Middle frontal gyrus (tissue), 1 donor: ENCODE results near the gene ZNF223.

Experiments used
- DNase-seq: peaks from one replicate; pipeline ENCODE4 v3.0.0-alpha.2; 2015; ENCODE audit warnings: low spot score; ENCODE audit errors: extremely low spot score

The ZNF223 gene

DNA sequence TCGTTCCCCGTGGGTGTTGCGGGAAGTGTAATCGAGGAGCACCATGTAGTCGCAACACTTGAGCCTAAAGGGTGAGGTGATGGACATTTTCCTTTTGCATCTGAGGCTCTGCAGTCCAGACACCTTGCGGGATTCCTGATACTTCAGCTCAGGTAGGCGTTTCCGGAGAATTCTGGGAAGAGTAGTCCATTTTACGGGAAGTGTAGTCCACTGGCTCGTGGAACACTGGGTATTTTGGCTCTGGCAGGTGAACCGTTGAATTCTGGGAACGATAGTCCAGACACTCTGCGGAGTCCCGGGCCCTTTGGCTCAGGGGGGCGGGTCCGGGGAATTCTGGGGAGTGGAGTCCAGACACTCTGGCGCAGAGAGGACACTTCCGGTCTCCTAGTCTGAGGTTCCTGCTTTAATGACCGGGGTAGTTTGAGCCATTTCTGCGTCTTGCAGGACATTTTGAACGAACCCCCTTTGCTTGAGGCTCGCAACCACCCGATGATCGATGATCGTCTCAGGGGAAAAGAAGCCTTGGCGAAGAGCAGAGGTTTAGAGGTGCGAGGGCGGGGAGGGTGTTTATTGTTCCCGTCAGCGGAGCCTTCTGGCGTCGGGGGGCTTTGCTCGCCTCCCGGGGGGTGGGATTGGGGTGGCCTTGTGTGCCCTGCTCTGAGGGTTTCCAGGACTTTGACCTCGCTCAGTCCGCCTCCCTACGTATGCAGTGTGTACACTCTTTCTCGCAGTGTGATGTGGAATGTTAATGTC is at the start of gene ZNF223:
Gene ZNF223, plus strand, starts transcription at position 387 of the 753 bp plus-strand sequence. CDS start 3,141 bp downstream, outside the sequence.
- peak; percentile 96 for DNase-seq

DNA sequence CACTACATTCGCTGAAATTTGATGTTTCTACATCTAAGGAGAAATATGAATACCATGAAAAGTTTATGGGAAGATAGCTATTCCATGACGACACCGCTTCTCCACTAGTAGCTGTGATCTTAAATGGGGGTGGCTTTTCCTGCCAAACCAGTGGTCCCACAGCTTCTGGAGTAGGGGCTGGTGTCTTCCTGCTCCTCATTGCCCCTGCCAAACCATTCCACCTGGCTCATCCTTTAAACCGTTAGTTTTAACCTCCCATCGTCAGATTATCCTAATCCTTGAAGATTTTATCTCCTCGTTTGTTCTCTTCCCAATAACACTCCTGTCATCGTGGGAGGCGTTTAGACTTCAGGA is 49.6 kb upstream of the ZNF223 start:
- DNase-seq = no peak

GRCh38 chr19:44002566-44003460 is 49.0 kb upstream of the ZNF223 start, which contains the start of gene ZNF230:
ZNF230 (plus strand) TSS chr19:44002957; CDS start chr19:44007079, 4,122 bp downstream.
- DNase-seq = peak; percentile 97

GRCh38 chr19:44003461-44004009 is 48.3 kb upstream of the ZNF223 start:
- DNase-seq = no peak

GRCh38 chr19:44005973-44006372 is 45.9 kb upstream of the ZNF223 start:
- no peak for DNase-seq

GRCh38 chr19:44007473-44007872 is 44.4 kb upstream of the ZNF223 start:
- DNase-seq = no peak

GRCh38 chr19:44010468-44010867 is 41.4 kb upstream of the ZNF223 start:
- no peak for DNase-seq

DNA sequence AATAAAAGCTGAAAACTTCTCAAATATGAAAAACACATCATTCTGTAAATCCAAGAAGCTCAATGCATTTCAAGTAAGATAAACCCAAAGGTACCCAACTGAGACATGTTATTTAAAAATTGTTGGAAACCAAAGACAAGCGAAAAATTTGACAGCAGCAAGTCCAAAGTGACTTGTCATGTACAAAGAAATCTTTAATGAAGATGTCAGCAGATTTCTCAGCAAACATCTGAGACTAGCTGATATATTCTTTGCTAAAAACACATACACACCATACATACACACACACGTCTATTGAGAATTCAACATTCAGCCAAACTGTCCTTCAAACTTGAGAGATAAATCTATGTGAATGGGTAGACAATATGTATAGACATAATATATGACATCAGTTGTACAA is 32.3 kb upstream of the ZNF223 start:
- DNase-seq = no peak

GRCh38 chr19:44021221-44021620 is 30.6 kb upstream of the ZNF223 start:
- DNase-seq = no peak

DNA sequence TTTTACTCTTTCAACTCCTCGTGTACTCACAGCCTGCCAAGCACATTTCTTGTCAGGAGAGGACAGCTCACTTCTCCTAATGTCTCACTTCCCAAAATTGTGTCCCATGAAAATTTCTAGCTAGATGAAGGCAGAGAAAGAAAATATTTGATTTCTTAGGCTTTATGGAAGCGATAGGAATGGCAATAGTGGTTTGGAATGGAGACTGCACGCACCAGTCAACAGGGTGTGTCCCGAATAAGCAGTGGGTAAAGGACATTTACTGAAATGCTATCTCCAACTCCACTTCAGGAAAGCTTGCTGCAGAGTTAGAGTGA is 27.0 kb upstream of the ZNF223 start:
- no peak for DNase-seq

GRCh38 chr19:44025217-44025936 is 26.5 kb upstream of the ZNF223 start, which contains the start of gene ZNF222:
ZNF222 (plus strand) TSS chr19:44025379; CDS start chr19:44025437, 58 bp downstream.
- peak; percentile 86 for DNase-seq

DNA sequence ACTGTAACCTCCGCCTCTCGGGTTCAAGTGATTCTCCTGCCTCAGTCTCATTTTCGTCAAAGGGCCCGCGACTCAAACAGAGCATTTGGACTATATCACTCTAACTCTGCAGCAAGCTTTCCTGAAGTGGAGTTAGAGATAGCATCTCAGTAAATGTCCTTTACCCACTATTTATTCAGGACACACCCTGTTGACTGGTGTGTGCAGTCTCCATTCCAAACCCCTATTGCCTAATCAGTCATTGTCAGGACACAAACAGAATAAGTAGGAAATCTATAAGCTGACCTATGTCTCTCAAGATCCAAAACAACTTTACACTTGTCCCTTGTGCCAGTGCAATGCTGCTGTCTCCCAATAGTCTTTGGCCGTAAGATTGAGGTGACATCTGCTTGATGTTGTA is 25.2 kb upstream of the ZNF223 start:
- no peak for DNase-seq

GRCh38 chr19:44032001-44032610 is 19.7 kb upstream of the ZNF223 start:
- DNase-seq = no peak

- DNase-seq = no peak
Observed at GRCh38 chr19:44042147-44042546, 9.7 kb upstream of the ZNF223 start.

DNA sequence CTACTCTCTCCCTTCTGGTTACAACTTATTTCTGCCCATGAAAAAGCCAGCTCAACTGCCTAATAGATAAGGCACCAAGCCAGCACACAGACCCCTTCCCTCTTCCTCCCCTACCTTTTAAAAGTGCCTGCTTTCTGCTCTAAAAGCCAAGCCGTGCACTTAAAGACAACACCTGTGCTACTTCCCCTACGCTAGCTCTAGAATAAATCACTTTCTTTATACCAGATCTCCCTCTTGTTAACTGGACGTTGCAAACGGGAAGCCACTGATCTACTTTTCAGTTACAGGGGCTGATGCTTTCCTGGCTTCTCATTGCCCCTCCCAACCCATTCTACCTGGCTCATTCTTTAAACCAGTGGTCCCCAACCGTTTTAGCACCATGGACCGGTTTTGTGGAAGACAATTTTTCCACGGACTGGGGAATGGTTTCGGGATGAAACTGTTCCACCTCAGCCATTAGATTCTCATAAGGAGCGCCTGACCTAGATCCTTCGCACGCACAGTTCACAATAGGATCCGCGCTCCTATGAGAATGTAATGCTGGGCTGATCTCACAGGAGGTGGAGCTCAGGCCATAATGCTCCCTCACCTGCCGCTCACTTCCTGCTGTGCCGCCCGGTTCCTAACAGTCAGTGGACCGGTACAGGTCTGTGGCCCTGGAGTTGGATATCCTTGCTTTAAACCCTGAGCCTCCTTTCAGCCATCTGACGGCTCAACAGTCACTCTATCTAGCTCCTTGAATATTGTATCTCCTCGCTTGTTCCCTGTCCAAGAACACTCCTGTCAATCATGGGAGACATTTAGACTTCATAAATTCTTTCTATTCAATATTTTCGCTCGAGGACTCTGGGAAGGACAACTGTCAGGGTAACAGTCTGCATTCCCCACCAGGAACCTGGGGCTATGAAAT is 841 bp upstream of the ZNF223 start:
- peak; percentile 4 for DNase-seq

- DNase-seq = no peak
Observed at GRCh38 chr19:44055870-44056269, 4.0 kb downstream of the ZNF223 start.

DNA sequence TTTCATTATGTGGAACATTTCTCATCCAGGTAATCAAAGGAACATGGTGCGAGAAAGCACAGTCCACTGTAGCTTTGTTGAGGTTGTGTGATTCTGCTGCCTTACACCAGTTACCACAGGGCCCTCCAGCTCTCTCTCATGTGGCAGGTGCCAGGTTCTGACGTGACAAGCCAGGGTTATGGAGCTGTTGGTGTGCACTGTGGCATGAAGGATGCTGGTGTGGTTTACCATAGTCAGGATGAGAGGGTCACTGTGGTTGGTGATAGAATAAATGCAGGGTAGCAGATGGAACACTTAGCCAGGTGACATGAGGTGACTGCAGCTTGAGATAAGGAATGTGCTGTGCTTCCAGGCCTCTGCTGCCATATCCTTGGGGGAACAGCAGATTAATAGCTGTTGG is 7.4 kb downstream of the ZNF223 start:
- DNase-seq = no peak

DNA sequence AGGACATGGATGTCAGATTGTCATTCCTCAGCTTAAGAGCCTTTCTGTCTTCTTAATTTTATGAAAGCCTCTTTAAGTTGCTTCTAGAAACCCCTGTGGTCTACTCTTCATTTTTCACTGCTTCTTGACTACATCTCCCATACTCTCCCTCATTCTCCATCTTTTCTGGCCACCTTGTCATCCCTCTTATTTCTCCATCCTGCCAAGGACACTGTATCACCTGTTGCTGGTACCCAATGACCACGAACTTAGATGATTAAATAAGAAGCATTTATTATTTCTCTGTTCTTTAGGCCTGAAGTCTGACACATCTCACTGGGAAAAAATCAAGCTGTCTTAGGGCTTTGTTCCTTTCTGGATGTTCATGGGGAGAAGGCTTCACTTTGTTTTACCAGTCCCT is 9.2 kb downstream of the ZNF223 start:
- no peak for DNase-seq

GRCh38 chr19:44066305-44066704 is 14.5 kb downstream of the ZNF223 start:
- no peak for DNase-seq

DNA sequence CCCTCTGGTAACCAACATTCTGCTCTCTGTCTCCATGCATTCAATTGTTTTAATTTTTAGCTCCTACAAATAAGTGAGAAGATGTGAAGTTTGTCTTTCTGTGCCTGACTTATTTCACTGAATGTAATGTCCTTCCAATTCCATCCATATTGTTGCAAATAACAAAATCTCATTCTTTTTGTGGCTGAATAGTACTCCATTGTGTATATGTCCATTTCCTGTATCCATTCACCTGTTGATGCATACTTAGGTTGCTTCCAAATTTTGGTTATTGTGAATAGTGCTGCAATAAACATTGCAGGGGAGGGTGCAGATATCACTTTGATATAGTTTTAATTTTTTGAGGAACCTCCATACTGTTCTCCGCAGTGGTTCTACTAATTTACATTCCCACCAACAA is 17.6 kb downstream of the ZNF223 start:
- DNase-seq = no peak
